Smooth muscle cell (in vitro differentiated cells): ENCODE measurements around the gene MYO9A. TPM values are rescaled to one million over a fixed set of nuclear protein-coding genes. Genes with fewer than 3 reads are reported as not detected.
"Not testable (repeated sequence)": the region's sequence is repeated elsewhere in the genome, so short reads cannot be mapped to it uniquely, and the experiment has no call there.

Experiments
- DNase-seq: peaks from one replicate; lab custom pipeline; 2025; ENCODE audit not compliant: unreplicated experiment; lab: John Stamatoyannopoulos, UW
- H2AFZ ChIP-seq: fragments of 200-600 bp; sonication (generic); 2 replicates; pipeline ENCODE4 v1.6.0; 2016; ENCODE audit warnings: antibody characterized with exemption, low read depth, mild to moderate bottlenecking
- H3F3A ChIP-seq: fragments of 200-600 bp; sonication (generic); 2 replicates; pipeline ENCODE4 v1.6.0; 2017; ENCODE audit warnings: antibody characterized with exemption, low read depth
- H3K27ac ChIP-seq: fragments of 200-600 bp; sonication (generic); 2 replicates; pipeline ENCODE4 v1.5.1; 2016; ENCODE audit warnings: low read depth, mild to moderate bottlenecking
- H3K27me3 ChIP-seq: fragments of 200-600 bp; sonication (generic); 2 replicates; pipeline ENCODE4 v1.6.1; 2016; ENCODE audit warnings: low read depth, mild to moderate bottlenecking
- H3K36me3 ChIP-seq: fragments of 200-600 bp; sonication (generic); 2 replicates; pipeline ENCODE4 v1.5.1; 2016; ENCODE audit warnings: low read depth
- H3K4me1 ChIP-seq: fragments of 200-600 bp; sonication (generic); 2 replicates; pipeline ENCODE4 v1.5.1; 2016; ENCODE audit warnings: low read depth
- H3K4me2 ChIP-seq: fragments of 200-600 bp; sonication (generic); 2 replicates; pipeline ENCODE4 v1.6.0; 2016; ENCODE audit warnings: mild to moderate bottlenecking
- H3K4me3 ChIP-seq: fragments of 200-600 bp; sonication (generic); 2 replicates; pipeline ENCODE4 v1.5.1; 2016; ENCODE audit warnings: mild to moderate bottlenecking
- H3K79me2 ChIP-seq: fragments of 200-600 bp; sonication (generic); 2 replicates; pipeline ENCODE4 v1.6.0; 2016; ENCODE audit warnings: low read depth, mild to moderate bottlenecking
- H3K9ac ChIP-seq: fragments of 200-600 bp; sonication (generic); 2 replicates; pipeline ENCODE4 v1.6.0; 2016; ENCODE audit warnings: low read depth
- H3K9me3 ChIP-seq: fragments of 200-600 bp; sonication (generic); replicated peaks from 2 replicates; pipeline ENCODE4 v1.5.1; 2016; ENCODE audit warnings: low read depth
- H4K20me1 ChIP-seq: fragments of 200-600 bp; sonication (generic); 2 replicates; pipeline ENCODE4 v1.6.0; 2016; ENCODE audit warnings: low read depth
- WGBS: methylation state at CpG from one replicate; pipeline ENCODE4 v1.1.7; 2016; ENCODE audit warnings: low lambda C conversion rate; 5-methylcytosine and 5-hydroxymethylcytosine counted together
- polyA plus RNA-seq: library from polyadenylated mRNA; unstranded; fragments of >200 nt; fragmentation: Nextera tagmentation; extraction: Ambion mirVana; gene quantifications from 2 replicates; pipeline ENCODE4 v1.2.1, GENCODE V29; 2016
- total RNA-seq: library from RNA; depleted of rRNA; stranded (reverse); fragments of >200 nt; gene quantifications from 2 replicates; pipeline ENCODE4 v1.2.3, GENCODE V29; 2014
- TF ChIP-seq, protein P1 (sequence below): fragments of 200-600 bp; sonication (generic); IDR thresholded peaks from 2 replicates; pipeline ENCODE4 v1.5.1; 2017; ENCODE audit warnings: borderline replicate concordance, mild to moderate bottlenecking, antibody characterized with exemption; ENCODE audit not compliant: insufficient read depth, poor library complexity, severe bottlenecking

The MYO9A gene
- total and polyA plus RNA-seq, 2 experiments from 2014 or later, result 10.7 to 36.9 TPM

DNA sequence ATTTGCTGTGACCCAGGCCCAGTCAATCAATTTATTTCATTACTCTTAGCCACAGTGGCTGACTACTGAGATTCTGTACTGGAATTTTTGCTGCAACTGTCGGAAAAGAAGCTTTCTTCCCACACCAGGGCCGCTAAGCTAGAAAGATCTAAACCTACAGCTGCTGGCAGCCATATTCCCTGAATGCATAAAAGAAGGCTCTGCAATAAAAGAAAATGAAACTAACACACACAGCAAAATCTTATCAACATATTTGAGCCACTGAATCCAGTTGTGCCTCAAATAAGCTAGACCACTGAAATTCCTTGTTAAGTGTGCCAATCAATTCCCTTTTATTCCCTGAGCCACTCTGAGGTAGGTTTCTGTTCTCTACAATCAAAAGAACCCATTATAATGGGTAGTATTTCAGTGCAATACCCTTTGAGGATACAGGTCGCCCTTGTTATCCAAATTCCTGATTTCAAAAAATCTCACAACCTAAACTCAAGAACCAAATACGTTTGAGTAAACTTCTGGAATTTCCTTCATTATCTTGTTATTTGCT, 60.3 kb downstream of the MYO9A start:
- no peak overlapping the region for H3K9ac ChIP-seq
- H3K9me3 ChIP-seq, result no peaks in the 10 kb centered on the region
- no peak overlapping the region for H3K4me3 ChIP-seq
- WGBS, result 43% methylated on average over 4 of the region's 4 CpGs
- peak overlapping the region; percentile 63 for H3K4me2 ChIP-seq
- no peak overlapping the region for H2AFZ ChIP-seq
- H3K4me1 ChIP-seq, result peaks cover 16% of the 10 kb centered on the region
- no peak for DNase-seq
- H3K27me3 ChIP-seq, result no peaks in the 10 kb centered on the region
- no peaks in the 10 kb centered on the region for H3F3A ChIP-seq
- TF ChIP-seq, protein P1, sequence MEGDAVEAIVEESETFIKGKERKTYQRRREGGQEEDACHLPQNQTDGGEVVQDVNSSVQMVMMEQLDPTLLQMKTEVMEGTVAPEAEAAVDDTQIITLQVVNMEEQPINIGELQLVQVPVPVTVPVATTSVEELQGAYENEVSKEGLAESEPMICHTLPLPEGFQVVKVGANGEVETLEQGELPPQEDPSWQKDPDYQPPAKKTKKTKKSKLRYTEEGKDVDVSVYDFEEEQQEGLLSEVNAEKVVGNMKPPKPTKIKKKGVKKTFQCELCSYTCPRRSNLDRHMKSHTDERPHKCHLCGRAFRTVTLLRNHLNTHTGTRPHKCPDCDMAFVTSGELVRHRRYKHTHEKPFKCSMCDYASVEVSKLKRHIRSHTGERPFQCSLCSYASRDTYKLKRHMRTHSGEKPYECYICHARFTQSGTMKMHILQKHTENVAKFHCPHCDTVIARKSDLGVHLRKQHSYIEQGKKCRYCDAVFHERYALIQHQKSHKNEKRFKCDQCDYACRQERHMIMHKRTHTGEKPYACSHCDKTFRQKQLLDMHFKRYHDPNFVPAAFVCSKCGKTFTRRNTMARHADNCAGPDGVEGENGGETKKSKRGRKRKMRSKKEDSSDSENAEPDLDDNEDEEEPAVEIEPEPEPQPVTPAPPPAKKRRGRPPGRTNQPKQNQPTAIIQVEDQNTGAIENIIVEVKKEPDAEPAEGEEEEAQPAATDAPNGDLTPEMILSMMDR, result no peak
- H3K36me3 ChIP-seq, result no peaks in the 10 kb centered on the region
- peaks cover 79% of the 10 kb centered on the region for H4K20me1 ChIP-seq
- H3K27ac ChIP-seq, result peak overlapping the region; percentile 10
- H3K79me2 ChIP-seq, result peaks cover 54% of the 10 kb centered on the region

DNA sequence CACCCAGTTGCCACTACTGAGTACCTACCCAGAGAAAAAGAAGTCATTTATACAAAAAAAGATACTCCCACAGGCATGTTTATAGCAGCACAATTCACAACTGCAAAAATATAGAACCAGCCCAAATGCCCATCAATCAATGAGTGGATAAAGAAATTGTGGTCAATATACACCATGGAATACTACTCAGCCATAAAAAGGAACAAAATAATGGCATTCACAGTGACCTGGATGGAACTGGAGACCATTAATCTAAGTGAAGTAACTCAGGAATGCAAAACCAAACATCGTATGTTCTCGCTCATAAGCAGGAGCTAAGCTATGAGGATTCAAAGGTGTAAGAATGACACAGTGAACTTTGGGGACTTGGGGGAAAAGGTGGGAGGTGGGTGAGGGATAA, 61.7 kb downstream of the MYO9A start:
- H3K36me3 ChIP-seq, H3K9me3 ChIP-seq: not testable (repeated sequence)
- H3K79me2 ChIP-seq, result peaks cover 45% of the 10 kb centered on the region

DNA sequence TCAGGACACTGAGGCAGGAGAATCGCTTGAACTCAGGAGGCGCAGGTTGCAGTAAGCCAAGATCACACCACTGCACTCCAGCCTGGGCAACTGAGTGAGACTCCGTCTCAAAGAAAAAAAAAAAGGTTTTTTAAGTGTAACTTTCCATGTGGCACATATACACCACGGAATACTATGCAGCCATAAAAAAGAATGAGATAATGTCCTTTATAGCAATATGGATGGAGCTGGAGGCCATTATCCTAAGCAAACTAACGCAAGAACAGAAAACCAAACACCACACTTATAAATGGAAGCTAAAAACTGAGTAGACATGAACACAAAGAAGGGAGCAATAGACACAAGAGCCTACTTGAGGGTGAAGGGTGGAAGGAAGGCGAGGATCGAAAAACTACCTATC, 64.7 kb downstream of the MYO9A start:
- not testable (repeated sequence) for H3K36me3 ChIP-seq, H3K4me2 ChIP-seq, H3K9me3 ChIP-seq, DNase-seq, H2AFZ ChIP-seq, H3K4me3 ChIP-seq, H3K27ac ChIP-seq, H3K27me3 ChIP-seq, H3K4me1 ChIP-seq, H3K9ac ChIP-seq, H3F3A ChIP-seq
- 99% methylated on average over 7 of the region's 7 CpGs for WGBS
- Histone ChIP-seq H4K20me1 (peaks cover 80% of the 10 kb centered on the region), H3K79me2 (peaks cover 35% of the 10 kb centered on the region)

More for the DNA sequence above, 61.7 kb downstream of the MYO9A start:
- WGBS, result 92% methylated on average over 2 of the region's 2 CpGs
- not testable (repeated sequence) for H2AFZ ChIP-seq, DNase-seq, H3K27me3 ChIP-seq, H3K9ac ChIP-seq, H3K4me3 ChIP-seq, H3K27ac ChIP-seq, H3K4me2 ChIP-seq, H3F3A ChIP-seq
- Histone ChIP-seq H3K4me1 (peaks cover 16% of the 10 kb centered on the region), H4K20me1 (peaks cover 81% of the 10 kb centered on the region)

DNA sequence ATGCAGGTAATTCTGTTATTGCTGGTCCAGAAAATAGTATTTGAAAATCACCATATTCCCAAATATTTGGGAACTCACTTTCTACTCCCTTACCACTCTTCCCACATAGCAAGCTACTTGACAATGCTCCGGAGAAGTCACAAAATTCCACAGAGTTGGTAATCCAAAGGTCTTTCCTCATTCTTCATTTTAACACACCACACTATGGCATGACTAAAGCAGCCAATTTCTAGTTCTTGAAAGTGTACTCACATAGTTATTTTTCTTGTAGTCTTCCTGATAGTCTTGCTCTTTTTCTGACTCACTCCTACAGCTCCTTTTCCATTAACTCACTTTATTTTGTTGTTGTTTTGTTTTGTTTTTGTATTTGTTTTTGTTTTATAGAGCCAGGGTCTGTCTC, 67.2 kb downstream of the MYO9A start:
- no peak for DNase-seq
- peaks cover 28% of the 10 kb centered on the region for H3K79me2 ChIP-seq

More for the DNA sequence above, 67.2 kb downstream of the MYO9A start:
- WGBS, result 90% methylated on average over 1 of the region's 1 CpG
- Histone ChIP-seq H3K27ac (no peak overlapping the region), H3K36me3 (peaks cover 4% of the 10 kb centered on the region), H3K4me3 (no peak overlapping the region), H3K9me3 (no peaks in the 10 kb centered on the region), H3F3A (no peaks in the 10 kb centered on the region), H3K4me1 (no peaks in the 10 kb centered on the region), H4K20me1 (peaks cover 81% of the 10 kb centered on the region), H3K27me3 (no peaks in the 10 kb centered on the region), H3K9ac (no peak overlapping the region), H2AFZ (no peak overlapping the region), H3K4me2 (no peak overlapping the region)
- TF ChIP-seq, protein P1, result no peak
